ENCODE measurements around the gene AGAP1. TPM values are rescaled to one million over a fixed set of nuclear protein-coding genes. Genes with fewer than 3 reads are reported as not detected.

Gene AGAP1
- polyA plus RNA-seq, 2 of the 4 experiments (the other 2 are of a cell fraction): 20.2 to 21.9 TPM

DNA sequence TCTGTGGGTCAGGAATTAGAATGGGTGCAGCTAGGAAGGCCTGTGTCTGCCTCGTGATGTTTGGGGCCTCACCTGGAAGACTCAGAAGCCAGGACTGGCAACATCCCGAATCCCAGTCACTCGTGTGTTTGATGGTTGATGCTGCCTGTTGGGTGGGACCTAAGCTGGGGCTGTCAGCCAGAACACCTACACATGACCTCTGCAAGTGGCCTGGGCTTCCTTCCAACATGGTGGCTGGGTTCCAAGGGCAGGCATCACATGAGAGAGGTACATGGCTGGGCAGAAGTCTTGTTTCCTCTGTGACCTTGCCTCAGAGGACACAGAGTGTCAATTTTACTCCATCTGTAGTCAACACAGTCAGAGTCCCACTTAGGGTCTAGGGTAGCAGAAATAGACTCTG lies 496.5 kb downstream of the AGAP1 start:
- DNase-seq (ENCODE audit: low read depth in 1 of 2, low spot score in 1 of 2) (no peak), FAIRE-seq (no peak), ATAC-seq (no peak)
- H3K4me3 ChIP-seq: no peak overlapping the region
- ChIA-PET POLR2A (no interaction called here), CTCF (no interaction called here)
- no peak overlapping the region for H3K27ac ChIP-seq
- WGBS (ENCODE audit: missing lambda C conversion rate): 90% methylated on average over 3 of the region's 3 CpGs
- H3K9me3 ChIP-seq: no peaks in the 10 kb centered on the region
- H3K4me1 ChIP-seq: no peaks in the 10 kb centered on the region
- H3K4me2 ChIP-seq: no peak overlapping the region
- no peak for TF ChIP-seq MAFK (IDR thresholded peaks at IDR 0.05; ENCODE audit: partially characterized antibody)
- TF ChIP-seq RCOR1 (IDR thresholded peaks at IDR 0.05; ENCODE audit: low read depth, low read length): no peak
- no peak for TF ChIP-seq JUNB (IDR thresholded peaks at IDR 0.05)
- TF ChIP-seq TFCP2L1 (CRISPR knock-in tag; IDR thresholded peaks at IDR 0.05): no peak
- TF ChIP-seq SREBF2 (IDR thresholded peaks at IDR 0.05): no peak
- no peak for TF ChIP-seq ZFP36 (IDR thresholded peaks at IDR 0.05; ENCODE audit: borderline replicate concordance, partially characterized antibody)
- TF ChIP-seq RNF2 (IDR thresholded peaks at IDR 0.05; ENCODE audit: borderline replicate concordance, low read depth): no peak
- no peak for TF ChIP-seq NR3C1 (IDR thresholded peaks at IDR 0.05)
- TF ChIP-seq FOXS1 (CRISPR knock-in tag; IDR thresholded peaks at IDR 0.05): no peak
- no peak for TF ChIP-seq CHD4 (IDR thresholded peaks at IDR 0.05; ENCODE audit: borderline replicate concordance)
- TF ChIP-seq, protein P1, sequence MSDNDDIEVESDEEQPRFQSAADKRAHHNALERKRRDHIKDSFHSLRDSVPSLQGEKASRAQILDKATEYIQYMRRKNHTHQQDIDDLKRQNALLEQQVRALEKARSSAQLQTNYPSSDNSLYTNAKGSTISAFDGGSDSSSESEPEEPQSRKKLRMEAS (IDR thresholded peaks at IDR 0.05): no peak
- TF ChIP-seq, protein P2, sequence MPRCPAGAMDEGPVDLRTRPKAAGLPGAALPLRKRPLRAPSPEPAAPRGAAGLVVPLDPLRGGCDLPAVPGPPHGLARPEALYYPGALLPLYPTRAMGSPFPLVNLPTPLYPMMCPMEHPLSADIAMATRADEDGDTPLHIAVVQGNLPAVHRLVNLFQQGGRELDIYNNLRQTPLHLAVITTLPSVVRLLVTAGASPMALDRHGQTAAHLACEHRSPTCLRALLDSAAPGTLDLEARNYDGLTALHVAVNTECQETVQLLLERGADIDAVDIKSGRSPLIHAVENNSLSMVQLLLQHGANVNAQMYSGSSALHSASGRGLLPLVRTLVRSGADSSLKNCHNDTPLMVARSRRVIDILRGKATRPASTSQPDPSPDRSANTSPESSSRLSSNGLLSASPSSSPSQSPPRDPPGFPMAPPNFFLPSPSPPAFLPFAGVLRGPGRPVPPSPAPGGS (IDR thresholded peaks at IDR 0.05): no peak
- no peak for TF ChIP-seq HEYL (CRISPR knock-in tag; IDR thresholded peaks at IDR 0.05)
- TF ChIP-seq RAD21 (conservative IDR thresholded peaks at IDR 0.05 in 1 of 2, IDR thresholded peaks at IDR 0.05 in 1 of 2): no peak
- no peak for TF ChIP-seq HOXB5 (CRISPR knock-in tag; IDR thresholded peaks at IDR 0.05)
- no peak for TF ChIP-seq TP53 (CRISPR knock-in tag; IDR thresholded peaks at IDR 0.05)
- no peak for TF ChIP-seq ZC3H11A (IDR thresholded peaks at IDR 0.05)

- TF ChIP-seq RNF2 (IDR thresholded peaks at IDR 0.05; ENCODE audit: borderline replicate concordance, low read depth) (no peak), MAFK (IDR thresholded peaks at IDR 0.05; ENCODE audit: partially characterized antibody) (no peak), RAD21 (conservative IDR thresholded peaks at IDR 0.05 in 1 of 2, IDR thresholded peaks at IDR 0.05 in 1 of 2) (no peak), CEBPB (IDR thresholded peaks at IDR 0.05) (no peak)
- TF ChIP-seq, protein P1 (IDR thresholded peaks at IDR 0.05): no peak
- ChIA-PET POLR2A (no interaction called here), CTCF (no interaction called here)
- Histone ChIP-seq H3K27ac (no peak overlapping the region), H3K4me3 (no peak overlapping the region), H3K4me2 (no peak overlapping the region), H3K9me3 (no peaks in the 10 kb centered on the region), H3K4me1 (no peaks in the 10 kb centered on the region)
- WGBS (ENCODE audit: missing lambda C conversion rate): 93% methylated on average over 20 of the region's 20 CpGs
- FAIRE-seq (no peak), ATAC-seq (no peak), DNase-seq (ENCODE audit: low read depth in 1 of 2, low spot score in 1 of 2) (no peak)
Observed at GRCh38 chr2:235992024-235992423, 498.2 kb downstream of the AGAP1 start.

- ChIA-PET CTCF (interaction anchor here (0.5 kb wide), 1 partner anchor 81 kb away, joined by 3 read pairs; no protein-coding TSS in a partner anchor), POLR2A (no interaction called here)
- DNase-seq (ENCODE audit: low read depth in 1 of 2, low spot score in 1 of 2) (no peak), FAIRE-seq (no peak), ATAC-seq (no peak)
- no peaks in the 10 kb centered on the region for H3K4me1 ChIP-seq
- WGBS (ENCODE audit: missing lambda C conversion rate): 92% methylated on average over 5 of the region's 5 CpGs
- H3K4me3 ChIP-seq: no peak overlapping the region
- TF ChIP-seq, protein P3, sequence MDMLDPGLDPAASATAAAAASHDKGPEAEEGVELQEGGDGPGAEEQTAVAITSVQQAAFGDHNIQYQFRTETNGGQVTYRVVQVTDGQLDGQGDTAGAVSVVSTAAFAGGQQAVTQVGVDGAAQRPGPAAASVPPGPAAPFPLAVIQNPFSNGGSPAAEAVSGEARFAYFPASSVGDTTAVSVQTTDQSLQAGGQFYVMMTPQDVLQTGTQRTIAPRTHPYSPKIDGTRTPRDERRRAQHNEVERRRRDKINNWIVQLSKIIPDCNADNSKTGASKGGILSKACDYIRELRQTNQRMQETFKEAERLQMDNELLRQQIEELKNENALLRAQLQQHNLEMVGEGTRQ (IDR thresholded peaks at IDR 0.05): no peak
- no peak for TF ChIP-seq HDAC2 (IDR thresholded peaks at IDR 0.05)
- TF ChIP-seq CBX8 (IDR thresholded peaks at IDR 0.05): no peak
- no peak for TF ChIP-seq ESRRA (IDR thresholded peaks at IDR 0.05; ENCODE audit: borderline replicate concordance, low read length)
- TF ChIP-seq CEBPB (IDR thresholded peaks at IDR 0.05): no peak
- TF ChIP-seq, protein P1 (IDR thresholded peaks at IDR 0.05): no peak
- no peak for TF ChIP-seq RCOR1 (IDR thresholded peaks at IDR 0.05; ENCODE audit: low read depth, low read length)
- no peak overlapping the region for H3K27ac ChIP-seq
- no peaks in the 10 kb centered on the region for H3K9me3 ChIP-seq
- no peak overlapping the region for H3K4me2 ChIP-seq
Observed at GRCh38 chr2:235996419-235996818, 502.6 kb downstream of the AGAP1 start.

All from A549 (cell line).